GM12865 (cell line): ENCODE data around the gene MRPL40.
A peak's percentile ranks its signal among the peaks of the same experiment; 100 is the strongest.

Experiments used
- DNase-seq: peaks from one replicate; pipeline ENCODE4 v3.0.0; 2010; ENCODE audit warnings: low read depth
- H3K4me3 ChIP-seq: 2 replicates; pipeline ENCODE4 v1.5.1; 2011; ENCODE audit warnings: mild to moderate bottlenecking, low read depth, low read length, control low read depth
- TF ChIP-seq, protein P1 (sequence below): IDR thresholded peaks from 2 replicates; pipeline ENCODE4 v1.5.1; 2011; ENCODE audit warnings: low read length, control low read depth, low read depth, inconsistent platforms; ENCODE audit not compliant: insufficient read depth; ENCODE audit errors: missing control alignments

Gene MRPL40

GRCh38 chr22:19432133-19432851, at the start of gene MRPL40:
MRPL40 (plus strand) TSS chr22:19432545; CDS start chr22:19432555, 10 bp downstream.
- H3K4me3 ChIP-seq, result peak within 1 kb of the TSS; percentile 94
- TF ChIP-seq, protein P1, sequence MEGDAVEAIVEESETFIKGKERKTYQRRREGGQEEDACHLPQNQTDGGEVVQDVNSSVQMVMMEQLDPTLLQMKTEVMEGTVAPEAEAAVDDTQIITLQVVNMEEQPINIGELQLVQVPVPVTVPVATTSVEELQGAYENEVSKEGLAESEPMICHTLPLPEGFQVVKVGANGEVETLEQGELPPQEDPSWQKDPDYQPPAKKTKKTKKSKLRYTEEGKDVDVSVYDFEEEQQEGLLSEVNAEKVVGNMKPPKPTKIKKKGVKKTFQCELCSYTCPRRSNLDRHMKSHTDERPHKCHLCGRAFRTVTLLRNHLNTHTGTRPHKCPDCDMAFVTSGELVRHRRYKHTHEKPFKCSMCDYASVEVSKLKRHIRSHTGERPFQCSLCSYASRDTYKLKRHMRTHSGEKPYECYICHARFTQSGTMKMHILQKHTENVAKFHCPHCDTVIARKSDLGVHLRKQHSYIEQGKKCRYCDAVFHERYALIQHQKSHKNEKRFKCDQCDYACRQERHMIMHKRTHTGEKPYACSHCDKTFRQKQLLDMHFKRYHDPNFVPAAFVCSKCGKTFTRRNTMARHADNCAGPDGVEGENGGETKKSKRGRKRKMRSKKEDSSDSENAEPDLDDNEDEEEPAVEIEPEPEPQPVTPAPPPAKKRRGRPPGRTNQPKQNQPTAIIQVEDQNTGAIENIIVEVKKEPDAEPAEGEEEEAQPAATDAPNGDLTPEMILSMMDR, result no peak
- peak; percentile 98 for DNase-seq

DNA sequence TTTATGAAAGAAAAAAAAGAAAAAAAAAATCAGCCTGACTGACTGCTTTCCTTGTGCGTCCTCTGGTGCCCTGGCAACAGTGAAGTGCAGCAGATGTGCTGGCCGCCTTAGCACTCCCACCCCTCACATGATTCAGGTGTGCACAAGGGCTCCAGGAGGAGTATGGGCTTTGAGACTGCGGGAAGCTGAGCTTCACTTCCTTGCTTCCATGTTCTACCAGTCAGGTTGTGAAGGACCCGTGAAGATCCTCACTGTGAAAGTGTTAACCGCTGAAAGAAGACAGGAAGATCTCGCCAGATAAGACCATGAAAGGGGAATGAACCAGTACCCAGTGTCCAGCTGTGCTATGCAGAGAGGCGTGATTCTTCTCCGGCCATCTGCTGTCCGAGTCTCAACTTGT, 49.1 kb upstream of the MRPL40 start:
- no peak overlapping the region for H3K4me3 ChIP-seq
- TF ChIP-seq, protein P1, result no peak
- DNase-seq, result no peak

DNA sequence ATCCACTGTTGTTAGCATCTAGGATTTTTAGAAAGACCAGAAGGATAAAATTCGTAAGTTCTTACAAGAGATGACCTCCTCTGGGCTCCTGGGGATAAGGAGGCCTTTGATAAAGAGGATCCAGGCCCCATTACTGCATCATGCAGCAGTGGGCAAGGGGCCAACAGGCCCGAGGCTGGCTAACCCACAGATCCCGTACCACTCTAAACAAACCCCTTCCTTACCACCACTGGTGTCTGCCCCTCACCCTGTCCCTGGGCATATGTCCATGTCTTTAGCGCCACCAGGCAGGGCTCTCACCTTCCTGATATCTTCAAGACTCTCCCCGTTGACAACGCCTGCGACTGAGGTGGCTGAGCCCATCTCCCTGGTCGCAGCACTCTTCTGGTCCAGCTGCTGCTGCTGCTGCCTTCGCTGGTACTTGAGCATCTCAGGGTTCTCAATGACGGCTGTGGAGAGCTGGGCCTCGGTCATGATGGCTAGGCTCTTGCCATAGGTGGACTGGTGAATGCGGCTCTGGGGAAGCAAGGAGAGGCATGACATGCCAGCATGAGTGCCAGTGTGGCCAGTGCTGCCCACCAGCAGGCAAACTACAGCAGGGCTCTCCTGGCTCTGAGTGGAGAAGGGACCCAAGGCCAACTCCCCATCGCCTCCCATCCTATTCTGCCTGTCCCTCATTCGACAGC, 47.0 kb upstream of the MRPL40 start:
- no peak for DNase-seq
- H3K4me3 ChIP-seq, result no peak overlapping the region
- TF ChIP-seq, protein P1, result no peak

DNA sequence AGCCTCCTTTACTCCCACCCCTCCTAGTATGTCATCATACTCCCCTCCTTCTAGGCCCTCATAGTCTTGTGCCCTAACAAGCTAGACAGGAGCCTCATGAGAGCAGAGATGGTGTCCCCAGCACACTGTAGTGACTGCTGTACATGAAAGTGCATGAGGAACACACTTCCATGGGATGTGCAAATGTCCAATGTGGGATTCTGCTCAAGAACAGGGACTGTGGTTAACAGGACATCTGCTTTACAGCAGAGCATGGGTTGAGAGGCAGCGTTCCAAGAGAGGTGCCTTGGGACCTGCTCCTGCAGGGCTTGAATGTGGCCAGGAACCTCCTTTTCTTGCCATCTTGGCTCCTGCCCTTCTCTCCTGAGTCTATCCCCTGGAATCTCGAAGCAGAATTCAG, 46.1 kb upstream of the MRPL40 start:
- DNase-seq, result no peak
- TF ChIP-seq, protein P1, result no peak
- H3K4me3 ChIP-seq, result no peak overlapping the region

GRCh38 chr22:19387038-19387437, 45.3 kb upstream of the MRPL40 start:
- TF ChIP-seq, protein P1, result no peak
- DNase-seq, result no peak
- no peak overlapping the region for H3K4me3 ChIP-seq

GRCh38 chr22:19387575-19387974, 44.8 kb upstream of the MRPL40 start:
- TF ChIP-seq, protein P1, result no peak
- DNase-seq, result no peak
- no peak overlapping the region for H3K4me3 ChIP-seq
